SH-SY5Y (cell line): ENCODE measurements around the gene SHC4.

Experiments
- GATA2 ChIP-seq: IDR thresholded peaks from 2 replicates; pipeline ENCODE4 v1.6.1; 2011; ENCODE audit warnings: mild to moderate bottlenecking, low read depth, low read length
- GATA3 ChIP-seq: IDR thresholded peaks from 2 replicates; pipeline ENCODE4 v1.6.1; 2011; ENCODE audit warnings: low read depth, mild to moderate bottlenecking, low read length, moderate library complexity

- TF ChIP-seq GATA2 (no peak), GATA3 (no peak)
Measured at GRCh38 chr15:48842501-48842900, 121.2 kb downstream of the SHC4 start.
